ENCODE results near the gene ABHD5.

Gene ABHD5

GRCh38 chr3:43728947-43729346, 38.2 kb downstream of the ABHD5 start:
- no peaks in the 10 kb centered on the region for H3K9me2 ChIP-seq (replicated peaks; ENCODE audit: insufficient read depth, low read length)
- H3K4me3 ChIP-seq (ENCODE audit: low read length), result no peak overlapping the region
- no peaks in the 10 kb centered on the region for H3K4me1 ChIP-seq (ENCODE audit: low read length)
- H3K9me3 ChIP-seq (replicated peaks; ENCODE audit: insufficient read depth, low read length), result no peaks in the 10 kb centered on the region
- TF ChIP-seq CTCF (IDR thresholded peaks at IDR 0.05; ENCODE audit: low read length) (no peak), EZH2phosphoT487 (IDR thresholded peaks at IDR 0.05; ENCODE audit: low read length) (no peak), EZH2 (optimal IDR thresholded peaks at IDR 0.05; ENCODE audit: low read depth, low read length) (no peak)
- no peak for DNase-seq
- no peak overlapping the region for H3K4me2 ChIP-seq (ENCODE audit: low read depth, low read length)
- no peaks in the 10 kb centered on the region for H3K27me3 ChIP-seq (replicated peaks; ENCODE audit: insufficient read depth, low read length)
- no peaks in the 10 kb centered on the region for H3K36me3 ChIP-seq (replicated peaks; ENCODE audit: insufficient read depth, low read length)
- no peak overlapping the region for H3K27ac ChIP-seq (ENCODE audit: low read length)
- H2AFZ ChIP-seq (ENCODE audit: low read length), result no peak overlapping the region
- no peaks in the 10 kb centered on the region for H3K79me2 ChIP-seq (ENCODE audit: low read length)
- H3K9ac ChIP-seq (ENCODE audit: low read length), result no peak overlapping the region
- H4K20me1 ChIP-seq (ENCODE audit: insufficient read depth, low read length), result no peaks in the 10 kb centered on the region
- H3F3A ChIP-seq (ENCODE audit: insufficient read depth, low read length), result no peaks in the 10 kb centered on the region

GRCh38 chr3:43729707-43730414, 39.1 kb downstream of the ABHD5 start:
- Histone ChIP-seq H3K79me2 (ENCODE audit: low read length) (no peaks in the 10 kb centered on the region), H3K9me3 (replicated peaks; ENCODE audit: insufficient read depth, low read length) (no peaks in the 10 kb centered on the region), H3F3A (ENCODE audit: insufficient read depth, low read length) (no peaks in the 10 kb centered on the region), H3K27ac (ENCODE audit: low read length) (no peak overlapping the region), H2AFZ (ENCODE audit: low read length) (no peak overlapping the region), H3K9me2 (replicated peaks; ENCODE audit: insufficient read depth, low read length) (no peaks in the 10 kb centered on the region), H4K20me1 (ENCODE audit: insufficient read depth, low read length) (no peaks in the 10 kb centered on the region), H3K9ac (ENCODE audit: low read length) (no peak overlapping the region), H3K4me3 (ENCODE audit: low read length) (no peak overlapping the region), H3K4me1 (ENCODE audit: low read length) (no peaks in the 10 kb centered on the region), H3K4me2 (ENCODE audit: low read depth, low read length) (no peak overlapping the region), H3K36me3 (replicated peaks; ENCODE audit: insufficient read depth, low read length) (no peaks in the 10 kb centered on the region), H3K27me3 (replicated peaks; ENCODE audit: insufficient read depth, low read length) (no peaks in the 10 kb centered on the region)
- DNase-seq, result no peak
- TF ChIP-seq CTCF (IDR thresholded peaks at IDR 0.05; ENCODE audit: low read length), result no peak
- no peak for TF ChIP-seq EZH2phosphoT487 (IDR thresholded peaks at IDR 0.05; ENCODE audit: low read length)
- TF ChIP-seq EZH2 (optimal IDR thresholded peaks at IDR 0.05; ENCODE audit: low read depth, low read length), result no peak

GRCh38 chr3:43732747-43733425, 42.1 kb downstream of the ABHD5 start:
- Histone ChIP-seq H3K4me3 (ENCODE audit: low read length) (no peak overlapping the region), H3K9ac (ENCODE audit: low read length) (no peak overlapping the region), H3K9me2 (replicated peaks; ENCODE audit: insufficient read depth, low read length) (no peaks in the 10 kb centered on the region), H3F3A (ENCODE audit: insufficient read depth, low read length) (no peaks in the 10 kb centered on the region), H3K79me2 (ENCODE audit: low read length) (no peaks in the 10 kb centered on the region), H3K36me3 (replicated peaks; ENCODE audit: insufficient read depth, low read length) (no peaks in the 10 kb centered on the region), H4K20me1 (ENCODE audit: insufficient read depth, low read length) (no peaks in the 10 kb centered on the region), H3K4me1 (ENCODE audit: low read length) (no peaks in the 10 kb centered on the region), H3K9me3 (replicated peaks; ENCODE audit: insufficient read depth, low read length) (no peaks in the 10 kb centered on the region), H3K27ac (ENCODE audit: low read length) (no peak overlapping the region), H3K27me3 (replicated peaks; ENCODE audit: insufficient read depth, low read length) (no peaks in the 10 kb centered on the region), H2AFZ (ENCODE audit: low read length) (no peak overlapping the region), H3K4me2 (ENCODE audit: low read depth, low read length) (no peak overlapping the region)
- no peak for TF ChIP-seq EZH2 (optimal IDR thresholded peaks at IDR 0.05; ENCODE audit: low read depth, low read length)
- TF ChIP-seq CTCF (IDR thresholded peaks at IDR 0.05; ENCODE audit: low read length), result no peak
- TF ChIP-seq EZH2phosphoT487 (IDR thresholded peaks at IDR 0.05; ENCODE audit: low read length), result no peak
- DNase-seq, result no peak

Measured in MM.1S (cell line).